HK-2 (cell line): ENCODE measurements around the gene EDC3.
A peak's percentile ranks its signal among the peaks of the same experiment; 100 is the strongest.
"Not testable (repeated sequence)": the region's sequence is repeated elsewhere in the genome, so short reads cannot be mapped to it uniquely, and the experiment has no call there.

Experiments used
- DNase-seq: peaks from one replicate; pipeline ENCODE4 v3.0.0-alpha.2; 2018; ENCODE audit not compliant: unreplicated experiment

The EDC3 gene

GRCh38 chr15:74608786-74609185 is 87.0 kb downstream of the EDC3 start:
- DNase-seq: no peak

GRCh38 chr15:74605795-74606150 is 90.1 kb downstream of the EDC3 start:
- DNase-seq: no peak

GRCh38 chr15:74604983-74605794 is 90.6 kb downstream of the EDC3 start:
- no peak for DNase-seq

DNA sequence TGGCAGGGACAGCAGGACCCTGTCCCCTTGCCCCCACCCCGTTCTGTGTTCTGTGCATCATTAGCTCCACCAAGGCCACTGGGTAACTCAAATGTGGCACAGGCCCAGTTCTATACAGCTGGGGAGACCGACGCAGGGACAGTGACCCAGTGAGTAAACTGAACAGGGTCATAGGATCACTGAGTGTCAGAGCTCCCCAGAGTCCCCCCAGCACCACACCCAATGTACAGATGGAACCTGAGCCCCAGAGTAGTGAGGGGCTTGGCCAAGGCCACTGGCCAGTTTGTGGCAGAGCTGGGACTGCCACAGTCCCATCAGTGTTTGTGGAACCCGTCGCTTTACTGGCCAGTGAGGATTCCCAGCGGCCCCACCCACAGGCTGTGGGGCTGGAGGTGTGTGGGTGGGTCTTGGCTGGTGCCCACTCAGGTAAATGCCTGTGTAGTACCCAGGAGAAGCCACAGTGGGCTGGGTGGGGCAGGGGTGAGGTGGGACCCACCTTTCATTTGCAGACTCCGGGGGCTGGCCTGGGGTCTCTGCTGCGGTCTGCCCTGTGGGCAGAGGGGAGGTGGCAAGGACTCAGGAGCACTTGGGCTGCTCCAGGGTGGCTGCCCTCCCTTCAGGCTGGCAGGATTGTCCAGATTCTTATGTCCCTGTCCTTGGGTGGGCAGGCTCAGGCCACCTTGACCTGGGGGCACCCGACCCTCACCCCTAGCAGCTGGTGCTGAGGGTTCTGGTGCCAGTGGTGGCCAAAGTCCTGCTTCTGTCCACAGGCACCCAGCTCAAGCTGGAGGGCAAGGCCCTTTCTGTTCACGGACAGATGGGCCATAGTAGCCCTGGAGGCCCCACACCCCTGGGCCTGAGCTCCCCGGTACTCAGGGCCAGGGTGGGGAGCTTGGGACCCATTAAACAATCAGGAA is 91.8 kb downstream of the EDC3 start:
- DNase-seq: no peak

- no peak for DNase-seq
Measured at GRCh38 chr15:74603026-74603788, 92.6 kb downstream of the EDC3 start.

DNA sequence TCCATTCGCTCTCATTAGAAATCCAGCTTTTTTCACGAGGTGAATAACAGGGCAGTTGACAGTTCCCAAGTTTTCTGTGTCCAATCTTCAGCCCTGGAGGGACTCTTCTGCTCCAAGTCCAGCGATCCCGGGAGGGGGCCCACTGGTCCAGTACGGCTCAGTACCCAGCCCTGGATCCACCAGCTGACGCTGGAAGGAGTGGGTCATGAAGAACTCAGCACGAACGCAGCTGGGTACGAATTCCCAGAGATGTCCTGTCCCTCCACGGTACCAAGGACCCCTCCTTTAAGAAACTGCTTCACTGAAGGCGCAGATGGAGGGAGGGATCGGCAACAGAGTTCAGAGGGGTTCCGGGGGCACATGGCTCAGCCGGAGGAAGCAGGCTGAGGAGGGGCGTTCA is 96.7 kb downstream of the EDC3 start:
- DNase-seq: no peak

GRCh38 chr15:74598126-74598842 is 97.5 kb downstream of the EDC3 start:
- peak; percentile 87 for DNase-seq

DNA sequence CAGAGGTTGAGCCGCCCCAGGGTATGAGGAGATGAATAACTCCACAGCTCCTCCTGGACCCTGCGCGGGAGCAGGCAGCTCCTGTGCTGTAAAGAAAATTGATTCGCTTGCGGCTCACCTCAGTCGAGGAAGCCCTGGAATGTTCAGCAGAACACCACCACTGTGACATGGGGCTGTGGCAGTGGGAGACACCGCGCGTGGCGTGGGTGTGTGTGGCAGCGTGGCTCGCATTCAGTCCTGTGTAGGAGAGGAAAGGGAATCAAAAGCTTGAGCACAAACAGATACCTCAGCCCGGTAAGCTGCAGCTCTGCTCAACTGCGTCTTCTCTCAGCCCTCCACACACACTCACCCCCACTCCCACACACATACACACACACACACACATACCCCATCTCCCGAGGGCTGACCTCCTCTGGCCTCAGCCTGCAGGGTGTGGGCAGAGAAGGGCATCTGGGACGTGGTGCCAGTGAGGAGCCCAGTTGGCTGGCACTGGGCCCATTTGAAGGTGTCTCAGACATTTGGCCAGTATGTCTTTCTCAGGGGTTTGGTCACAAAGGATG is 98.6 kb downstream of the EDC3 start:
- not testable (repeated sequence) for DNase-seq

- not testable (repeated sequence) for DNase-seq
Measured at GRCh38 chr15:74596736-74597135, 99.1 kb downstream of the EDC3 start.

GRCh38 chr15:74595271-74595670 is 100.6 kb downstream of the EDC3 start:
- DNase-seq: no peak

DNA sequence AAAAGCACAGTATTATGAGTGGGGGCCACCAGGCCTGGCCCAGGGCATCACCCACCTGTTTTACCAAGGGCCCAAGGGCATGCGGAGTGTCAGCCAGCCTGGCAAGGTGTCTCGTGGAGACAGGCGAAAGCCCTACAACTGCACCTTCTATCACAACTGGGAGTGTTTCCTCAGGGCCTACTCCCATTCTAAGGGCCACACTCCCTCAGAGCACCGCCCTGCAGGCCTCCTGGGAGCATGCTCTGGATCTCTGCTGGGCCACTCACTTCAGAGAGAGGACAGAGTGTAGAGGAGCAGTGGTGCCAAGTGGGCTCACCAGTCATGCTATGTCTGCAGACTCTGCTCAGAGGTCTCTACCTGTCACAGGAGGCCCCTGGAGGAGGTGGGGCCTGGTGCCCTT is 101.4 kb downstream of the EDC3 start:
- DNase-seq: no peak

GRCh38 chr15:74593122-74593521 is 102.7 kb downstream of the EDC3 start:
- no peak for DNase-seq

DNA sequence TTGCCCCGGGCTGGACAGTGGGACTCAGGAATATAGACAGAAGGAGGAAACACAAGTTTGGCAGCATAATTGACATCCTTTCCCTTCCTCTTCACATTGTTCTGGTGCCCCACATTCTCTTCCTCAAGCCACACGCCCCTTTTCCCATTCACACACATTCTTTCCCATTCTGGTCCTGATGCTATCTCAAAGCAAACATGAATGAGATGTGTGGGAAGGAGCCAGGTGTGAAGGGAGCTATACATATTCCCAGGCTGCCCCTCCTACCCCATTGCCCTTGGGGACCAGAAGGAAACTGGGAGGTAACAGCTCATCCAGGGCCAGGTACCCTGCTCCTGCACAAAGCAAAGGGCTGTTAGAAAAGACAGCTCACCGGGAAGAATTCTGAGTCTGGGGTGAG is 103.6 kb downstream of the EDC3 start:
- no peak for DNase-seq

GRCh38 chr15:74589826-74590225 is 106.0 kb downstream of the EDC3 start:
- DNase-seq: no peak

- DNase-seq: no peak
Measured at GRCh38 chr15:74585857-74586256, 110.0 kb downstream of the EDC3 start.

GRCh38 chr15:74585191-74585590 is 110.6 kb downstream of the EDC3 start:
- DNase-seq: no peak

GRCh38 chr15:74584779-74585178 is 111.0 kb downstream of the EDC3 start:
- no peak for DNase-seq

- no peak for DNase-seq
Measured at GRCh38 chr15:74584204-74584603, 111.6 kb downstream of the EDC3 start.
